ENCODE measurements around the gene GMPR. TPM values are rescaled to one million over a fixed set of nuclear protein-coding genes. Genes with fewer than 3 reads are reported as not detected.

The GMPR gene
- total and polyA plus RNA-seq, 10 donors: 5.4 to 37.4 (median 13.8) TPM

GRCh38 chr6:16319813-16320532 lies 81.6 kb downstream of the GMPR start:
- intact Hi-C loops (cut with DNase I; ENCODE audit: low total_unique reads): no loop called here
- peak overlapping the region in 3 of 8 donors; percentile 2 to 53 (median 17) for H3K4me3 ChIP-seq
- peak in 2 of 3 donors; percentile 28 to 66 for TF ChIP-seq POLR2AphosphoS5 (IDR thresholded peaks at IDR 0.05)
- no peak for TF ChIP-seq POLR2A (IDR thresholded peaks at IDR 0.05)
- H3K27me3 ChIP-seq (replicated peaks in 1 of 7): no peaks in the 10 kb centered on the region
- WGBS, 5 donors: 5 to 11% (median 7%) methylated on average over 16 of the region's 16 CpGs
- no peaks in the 10 kb centered on the region for H3K9me3 ChIP-seq
- peak; percentile 74 for DNase-seq
- peak overlapping the region; percentile 58 to 87 (median 75) for H3K27ac ChIP-seq
- H3K4me1 ChIP-seq: peaks cover 0 to 79% (median 59%) of the 10 kb centered on the region in 6 donors
- peaks cover 0 to 16% (median 0%) of the 10 kb centered on the region in 6 donors for H3K36me3 ChIP-seq

GRCh38 chr6:16320533-16321340 lies 82.3 kb downstream of the GMPR start:
- Histone ChIP-seq H3K36me3 (peaks cover 0 to 23% (median 0%) of the 10 kb centered on the region in 6 donors), H3K27ac (peak overlapping the region; percentile 58 to 87 (median 75)), H3K9me3 (no peaks in the 10 kb centered on the region), H3K27me3 (replicated peaks in 1 of 7) (no peaks in the 10 kb centered on the region), H3K4me3 (peak overlapping the region in 2 of 8 donors; percentile 17 to 53), H3K4me1 (peaks cover 0 to 79% (median 59%) of the 10 kb centered on the region in 6 donors)
- intact Hi-C loops (cut with DNase I; ENCODE audit: low total_unique reads): no loop called here
- no peak for DNase-seq
- WGBS, 5 donors: 78 to 91% (median 84%) methylated on average over 21 of the region's 21 CpGs
- no peak for TF ChIP-seq CTCF (IDR thresholded peaks at IDR 0.05 in 8 of 11, conservative IDR thresholded peaks at IDR 0.05 in 3 of 11)
- no peak for TF ChIP-seq POLR2A (IDR thresholded peaks at IDR 0.05)
- TF ChIP-seq POLR2AphosphoS5 (IDR thresholded peaks at IDR 0.05): no peak

GRCh38 chr6:16321341-16321710 lies 82.9 kb downstream of the GMPR start:
- H3K27me3 ChIP-seq (replicated peaks in 1 of 7): no peaks in the 10 kb centered on the region
- WGBS, 5 donors: 90 to 99% (median 93%) methylated on average over 6 to 7 of the region's 7 CpGs
- TF ChIP-seq POLR2AphosphoS5 (IDR thresholded peaks at IDR 0.05) (no peak), POLR2A (IDR thresholded peaks at IDR 0.05) (no peak), CTCF (IDR thresholded peaks at IDR 0.05 in 8 of 11, conservative IDR thresholded peaks at IDR 0.05 in 3 of 11) (no peak)
- no peaks in the 10 kb centered on the region for H3K9me3 ChIP-seq
- peak overlapping the region in 3 of 8 donors; percentile 74 to 87 (median 81) for H3K27ac ChIP-seq
- peaks cover 0 to 76% (median 57%) of the 10 kb centered on the region in 6 donors for H3K4me1 ChIP-seq
- no peak for DNase-seq
- H3K36me3 ChIP-seq: peaks cover 0 to 29% (median 4%) of the 10 kb centered on the region in 6 donors
- intact Hi-C loops (cut with DNase I; ENCODE audit: low total_unique reads): no loop called here
- H3K4me3 ChIP-seq: no peak overlapping the region

GRCh38 chr6:16321826-16322225 lies 83.4 kb downstream of the GMPR start:
- peak overlapping the region in 5 of 8 donors; percentile 69 to 83 (median 74) for H3K27ac ChIP-seq
- intact Hi-C loops (cut with DNase I; ENCODE audit: low total_unique reads): no loop called here
- no peaks in the 10 kb centered on the region for H3K9me3 ChIP-seq
- peaks cover 0 to 71% (median 55%) of the 10 kb centered on the region in 6 donors for H3K4me1 ChIP-seq
- H3K36me3 ChIP-seq: peaks cover 0 to 34% (median 9%) of the 10 kb centered on the region in 6 donors
- WGBS, 5 donors: 96 to 99% (median 98%) methylated on average over 11 of the region's 11 CpGs
- H3K27me3 ChIP-seq (replicated peaks in 1 of 7): no peaks in the 10 kb centered on the region
- TF ChIP-seq POLR2AphosphoS5 (IDR thresholded peaks at IDR 0.05): no peak
- TF ChIP-seq CTCF (IDR thresholded peaks at IDR 0.05 in 8 of 11, conservative IDR thresholded peaks at IDR 0.05 in 3 of 11): no peak
- TF ChIP-seq POLR2A (IDR thresholded peaks at IDR 0.05): no peak
- DNase-seq: no peak
- no peak overlapping the region for H3K4me3 ChIP-seq
